Camera-type eye (tissue), 1 donor: Measurements from ENCODE around the gene SLC9A9. TPM values are rescaled to one million over a fixed set of nuclear protein-coding genes. Genes with fewer than 3 reads are reported as not detected.

Experiments
- total RNA-seq: library from RNA; depleted of rRNA; stranded (reverse); fragments of >200 nt; gene quantifications from one replicate; pipeline ENCODE4 v1.2.3, GENCODE V29; 2014

Gene SLC9A9
- 23.5 TPM for total RNA-seq

DNA sequence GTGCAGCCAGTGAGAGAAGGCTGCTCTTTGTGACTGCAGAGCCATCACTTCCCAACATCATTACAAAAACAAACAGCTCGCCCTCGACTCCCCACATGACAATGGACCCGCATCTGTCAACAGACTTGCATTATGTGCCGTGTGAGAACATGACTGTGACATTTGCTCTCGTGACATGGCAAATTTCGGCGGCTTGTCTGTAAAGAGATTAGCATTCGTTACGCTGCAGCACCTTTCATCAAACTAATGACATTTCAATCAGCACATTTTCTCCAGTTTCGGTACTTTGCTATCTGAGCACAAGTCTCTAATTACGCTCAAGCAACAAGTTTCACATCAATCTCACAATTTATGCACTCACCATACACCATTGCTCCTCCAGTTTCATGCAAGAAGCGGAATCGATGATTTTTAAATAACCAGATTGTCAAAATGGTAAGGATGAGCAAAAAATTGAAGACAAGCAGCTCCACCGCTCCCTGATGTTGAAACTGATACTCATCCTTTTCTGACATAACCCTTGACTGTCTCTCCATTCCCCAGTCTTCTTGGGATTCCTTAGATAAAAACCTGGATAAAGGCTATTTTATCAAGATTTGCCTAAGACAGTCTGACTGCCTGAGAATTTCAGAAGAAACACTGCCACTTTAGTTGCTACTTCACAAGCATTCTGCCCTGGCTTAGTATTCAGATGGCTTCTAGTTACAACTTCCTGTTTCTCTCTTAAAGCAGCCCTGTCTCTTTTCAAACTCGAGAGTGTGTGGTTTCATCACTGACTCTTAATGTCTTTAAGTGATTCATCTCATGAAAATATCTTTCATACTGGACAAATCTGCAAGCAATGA, at the start of gene SLC9A9:
Gene SLC9A9, minus strand, starts transcription at position 682 of the 845 bp plus-strand sequence. Its CDS starts 146 bp downstream, at position 536.

Other genes starting within 250 kb of the SLC9A9 start
- gene DIPK2A, start 123.4 kb upstream of the SLC9A9 start, total RNA-seq: 78.3 TPM